T-cell (primary cell): ENCODE data around the gene TCF7L1. TPM values are rescaled to one million over a fixed set of nuclear protein-coding genes. Genes with fewer than 3 reads are reported as not detected.

Experiments
- ATAC-seq, 4 experiments: fragments of 200-7000 bp in 3 of 4; fragments of 150-1000 bp in 1 of 4; cut with Tn5 transposase; replicated peaks in 1 of 4; 1 replicate in 3 of 4; 2 replicates in 1 of 4; pipeline ENCODE4 v1.10.0; 2021; ENCODE audit warnings: moderate library complexity in 3 of 4, mild to moderate bottlenecking in 2 of 4, moderate number of reproducible peaks in 1 of 4
- CTCF ChIA-PET, 2 donors: fragments of 300-600 bp; sonication (Branson Sonifier 250); formaldehyde crosslinking; loops; one replicate each; lab custom pipeline; 2022; ENCODE audit warnings: antibody characterized with exemption in 2 of 2; lab: Charles Lee
- POLR2A ChIA-PET, 2 donors: fragments of 300-600 bp; sonication (Branson Sonifier 250); formaldehyde crosslinking; loops; one replicate each; lab custom pipeline; 2022; ENCODE audit warnings: antibody characterized with exemption in 2 of 2; lab: Charles Lee
- DNase-seq, 35 experiments: peaks; one replicate each; pipeline versions ENCODE4 v3.0.0 to v3.0.0-alpha.2; 2013 to 2023
- H3K27ac ChIP-seq: one replicate; pipeline ENCODE4 v1.5.1; 2013; ENCODE audit warnings: low read length
- H3K27me3 ChIP-seq, 2 experiments: replicated peaks in 1 of 2; 1 replicate in 1 of 2; 2 replicates in 1 of 2; pipeline versions ENCODE4 v1.6.1 to v1.7.0; 2013; ENCODE audit warnings: low read length in 1 of 2, mixed read lengths in 1 of 2; ENCODE audit not compliant: control insufficient read depth in 2 of 2, insufficient read depth in 2 of 2; ENCODE audit errors: extremely low read depth in 1 of 2
- H3K36me3 ChIP-seq, 2 donors: 1 replicate in 1 of 2; 2 replicates in 1 of 2; pipeline versions ENCODE4 v1.6.1 to v1.7.0; 2013; ENCODE audit warnings: low read length in 1 of 2; ENCODE audit not compliant: control insufficient read depth in 2 of 2, insufficient read depth in 1 of 2; ENCODE audit errors: extremely low read depth in 1 of 2
- H3K4me1 ChIP-seq, 2 experiments: 1 replicate in 1 of 2; 2 replicates in 1 of 2; pipeline versions ENCODE4 v1.6.1 to v1.7.0; 2013; ENCODE audit warnings: low read length in 2 of 2, mixed read lengths in 1 of 2; ENCODE audit not compliant: insufficient read depth in 2 of 2, control insufficient read depth in 1 of 2; ENCODE audit errors: extremely low read depth in 1 of 2
- H3K4me3 ChIP-seq, 2 donors: 1 replicate in 1 of 2; 2 replicates in 1 of 2; pipeline versions ENCODE4 v1.5.1 to v1.7.0; 2013; ENCODE audit warnings: mild to moderate bottlenecking in 2 of 2, low read length in 1 of 2, moderate library complexity in 1 of 2; ENCODE audit not compliant: control insufficient read depth in 1 of 2; ENCODE audit errors: extremely low read depth in 1 of 2
- H3K9me3 ChIP-seq: 2 replicates; pipeline ENCODE4 v1.7.0; 2013
- H3K27ac Mint-ChIP-seq, 2 donors: one replicate each; pipeline ENCODE4 v1.8.0; 2020 to 2021; ENCODE audit warnings: mild to moderate bottlenecking in 2 of 2, mixed read lengths in 2 of 2
- H3K27me3 Mint-ChIP-seq, 2 donors: one replicate each; pipeline ENCODE4 v1.8.0; 2021 to 2022; ENCODE audit warnings: mixed read lengths in 2 of 2
- H3K36me3 Mint-ChIP-seq: one replicate; pipeline ENCODE4 v1.8.0; 2021; ENCODE audit warnings: mixed read lengths
- H3K4me1 Mint-ChIP-seq, 3 donors: one replicate each; pipeline ENCODE4 v1.8.0; 2020 to 2022; ENCODE audit warnings: mixed read lengths in 3 of 3, mild to moderate bottlenecking in 1 of 3
- H3K4me3 Mint-ChIP-seq, 3 donors: one replicate each; pipeline ENCODE4 v1.8.0; 2020 to 2022; ENCODE audit warnings: mild to moderate bottlenecking in 3 of 3, mixed read lengths in 3 of 3, moderate library complexity in 3 of 3
- H3K9me3 Mint-ChIP-seq, 3 donors: one replicate each; pipeline ENCODE4 v1.8.0; 2020 to 2022; ENCODE audit warnings: mixed read lengths in 3 of 3
- WGBS: methylation state at CpG from one replicate; pipeline ENCODE4 v1.1.5; 2013; ENCODE audit warnings: missing lambda C conversion rate; ENCODE audit not compliant: insufficient coverage; 5-methylcytosine and 5-hydroxymethylcytosine counted together
- total RNA-seq, 35 experiments: library from RNA in 6 of 35; stranded (reverse) in 6 of 35; fragments of 120-200 nt in 1 of 35; gene quantifications; one replicate each; pipeline versions ENCODE4 v1.2.1 to v1.2.4 and lab custom pipeline; 2013 to 2026

Gene TCF7L1
- total RNA-seq, 5 donors from 2014 or later (not counting 1 experiment from before 2014, with no cell fraction given), result 0.07 to 0.16 (median 0.15) TPM; not detected in 2

GRCh38 chr2:85170938-85171475 lies 37.8 kb downstream of the TCF7L1 start:
- H3K4me1 Mint-ChIP-seq, result no peaks in the 10 kb centered on the region
- no peaks in the 10 kb centered on the region for H3K9me3 Mint-ChIP-seq
- ATAC-seq, result no peak

GRCh38 chr2:85171916-85172315 lies 38.7 kb downstream of the TCF7L1 start:
- no peak for ATAC-seq
- Mint-ChIP-seq H3K36me3 (no peaks in the 10 kb centered on the region), H3K9me3 (no peaks in the 10 kb centered on the region), H3K27ac (no peak overlapping the region), H3K4me1 (no peaks in the 10 kb centered on the region), H3K27me3 (peaks cover 19 to 24% of the 10 kb centered on the region in 2 donors), H3K4me3 (no peak overlapping the region)
- no peaks in the 10 kb centered on the region for H3K4me1 ChIP-seq
- no peaks in the 10 kb centered on the region for H3K9me3 ChIP-seq
- WGBS, result 89% methylated on average over 7 of the region's 10 CpGs
- no peak overlapping the region for H3K4me3 ChIP-seq
- H3K36me3 ChIP-seq, result no peaks in the 10 kb centered on the region
- no peak for DNase-seq
- no peak overlapping the region for H3K27ac ChIP-seq
- CTCF ChIA-PET, result no interaction called here
- POLR2A ChIA-PET, result no interaction called here
- H3K27me3 ChIP-seq, result peaks cover 0 to 6% of the 10 kb centered on the region in 2 experiments

More at GRCh38 chr2:85170938-85171475, 37.8 kb downstream of the TCF7L1 start:
- WGBS, result 76% methylated on average over 4 of the region's 6 CpGs
- POLR2A ChIA-PET, result no interaction called here
- Mint-ChIP-seq H3K4me3 (no peak overlapping the region), H3K36me3 (no peaks in the 10 kb centered on the region), H3K27ac (no peak overlapping the region), H3K27me3 (peaks cover 14 to 25% of the 10 kb centered on the region in 2 donors)
- H3K4me1 ChIP-seq, result no peaks in the 10 kb centered on the region
- no peaks in the 10 kb centered on the region for H3K9me3 ChIP-seq
- no peak overlapping the region for H3K4me3 ChIP-seq
- no peaks in the 10 kb centered on the region for H3K36me3 ChIP-seq
- no peak overlapping the region for H3K27ac ChIP-seq
- DNase-seq, result no peak
- CTCF ChIA-PET, result no interaction called here
- peaks cover 0 to 6% of the 10 kb centered on the region in 2 experiments for H3K27me3 ChIP-seq

GRCh38 chr2:85173909-85174308 lies 40.7 kb downstream of the TCF7L1 start:
- Histone ChIP-seq H3K27me3 (peaks cover 0 to 6% of the 10 kb centered on the region in 2 experiments), H3K4me3 (no peak overlapping the region), H3K4me1 (peaks cover 0 to 4% of the 10 kb centered on the region in 2 experiments), H3K36me3 (no peaks in the 10 kb centered on the region), H3K27ac (no peak overlapping the region), H3K9me3 (no peaks in the 10 kb centered on the region)
- Mint-ChIP-seq H3K36me3 (no peaks in the 10 kb centered on the region), H3K27ac (no peak overlapping the region), H3K4me1 (peaks cover 0 to 6% (median 3%) of the 10 kb centered on the region in 3 donors), H3K9me3 (no peaks in the 10 kb centered on the region), H3K27me3 (peaks cover 15 to 19% of the 10 kb centered on the region in 2 donors), H3K4me3 (no peak overlapping the region)
- CTCF ChIA-PET, result no interaction called here
- POLR2A ChIA-PET, result no interaction called here
- WGBS, result 93% methylated on average over 4 of the region's 9 CpGs
- DNase-seq (no peak), ATAC-seq (no peak)

- Histone ChIP-seq H3K27ac (no peak overlapping the region), H3K9me3 (no peaks in the 10 kb centered on the region), H3K4me1 (peaks cover 0 to 5% of the 10 kb centered on the region in 2 experiments), H3K36me3 (no peaks in the 10 kb centered on the region), H3K4me3 (no peak overlapping the region), H3K27me3 (peaks cover 0 to 6% of the 10 kb centered on the region in 2 experiments)
- no peak for DNase-seq
- no peaks in the 10 kb centered on the region for H3K9me3 Mint-ChIP-seq
- POLR2A ChIA-PET, result no interaction called here
- no peak for ATAC-seq
- WGBS, result 96% methylated on average over 4 of the region's 6 CpGs
- no peaks in the 10 kb centered on the region for H3K36me3 Mint-ChIP-seq
- CTCF ChIA-PET, result no interaction called here
- peaks cover 15 to 19% of the 10 kb centered on the region in 2 donors for H3K27me3 Mint-ChIP-seq
- H3K4me3 Mint-ChIP-seq, result no peak overlapping the region
- peaks cover 0 to 6% (median 3%) of the 10 kb centered on the region in 3 donors for H3K4me1 Mint-ChIP-seq
- peak overlapping the region in 1 of 2 donors; percentile 20 for H3K27ac Mint-ChIP-seq
Observed at GRCh38 chr2:85174943-85175342, 41.8 kb downstream of the TCF7L1 start.

GRCh38 chr2:85175369-85176299 lies 42.4 kb downstream of the TCF7L1 start:
- peaks cover 0 to 6% of the 10 kb centered on the region in 2 experiments for H3K27me3 ChIP-seq
- no peak overlapping the region for H3K27ac Mint-ChIP-seq
- no peak overlapping the region for H3K4me3 ChIP-seq
- 69% methylated on average over 7 of the region's 13 CpGs for WGBS
- H3K4me1 ChIP-seq, result peaks cover 0 to 5% of the 10 kb centered on the region in 2 experiments
- no peaks in the 10 kb centered on the region for H3K9me3 ChIP-seq
- H3K36me3 ChIP-seq, result no peaks in the 10 kb centered on the region
- peaks cover 15 to 19% of the 10 kb centered on the region in 2 donors for H3K27me3 Mint-ChIP-seq
- ATAC-seq, result no peak
- no peaks in the 10 kb centered on the region for H3K9me3 Mint-ChIP-seq
- peaks cover 0 to 6% (median 3%) of the 10 kb centered on the region in 3 donors for H3K4me1 Mint-ChIP-seq
- ChIA-PET CTCF (no interaction called here), POLR2A (no interaction called here)
- H3K4me3 Mint-ChIP-seq, result no peak overlapping the region
- H3K27ac ChIP-seq, result no peak overlapping the region
- no peak for DNase-seq
- H3K36me3 Mint-ChIP-seq, result no peaks in the 10 kb centered on the region

GRCh38 chr2:85177031-85177824 lies 44.0 kb downstream of the TCF7L1 start:
- Histone ChIP-seq H3K27me3 (peaks cover 0 to under 1% of the 10 kb centered on the region in 2 experiments), H3K36me3 (no peaks in the 10 kb centered on the region), H3K4me1 (peaks cover 0 to 5% of the 10 kb centered on the region in 2 experiments), H3K9me3 (no peaks in the 10 kb centered on the region), H3K4me3 (no peak overlapping the region), H3K27ac (no peak overlapping the region)
- no peak overlapping the region for H3K4me3 Mint-ChIP-seq
- no peak overlapping the region for H3K27ac Mint-ChIP-seq
- H3K36me3 Mint-ChIP-seq, result no peaks in the 10 kb centered on the region
- ChIA-PET POLR2A (no interaction called here), CTCF (no interaction called here)
- no peak for DNase-seq
- peaks cover 15 to 18% of the 10 kb centered on the region in 2 donors for H3K27me3 Mint-ChIP-seq
- ATAC-seq, result no peak
- H3K4me1 Mint-ChIP-seq, result peaks cover 0 to 6% (median 3%) of the 10 kb centered on the region in 3 donors
- no peaks in the 10 kb centered on the region for H3K9me3 Mint-ChIP-seq
- 100% methylated on average over 1 of the region's 7 CpGs for WGBS
